ENCODE results near the gene SIRPB2.

- no peak for TF ChIP-seq CTCF (IDR thresholded peaks at IDR 0.05; ENCODE audit: insufficient read depth, low read length)
- no peak for TF ChIP-seq REST (IDR thresholded peaks at IDR 0.05; ENCODE audit: insufficient replicate concordance, low read depth)
These were observed 14.1 kb upstream of the SIRPB2 start for GRCh38 chr20:1505361-1505760.
